ENCODE results near the gene ADAMTSL4. TPM values are rescaled to one million over a fixed set of nuclear protein-coding genes. Genes with fewer than 3 reads are reported as not detected.

Gene ADAMTSL4
- total and polyA plus RNA-seq, 12 donors: 1.7 to 34.4 (median 9.2) TPM

GRCh38 chr1:150546294-150546937, 2.8 kb upstream of the ADAMTSL4 start:
- Histone ChIP-seq H3K27me3 (no peaks in the 10 kb centered on the region), H3K9me3 (replicated peaks in 1 of 3) (no peaks in the 10 kb centered on the region), H3K27ac (no peak overlapping the region), H3K4me1 (replicated peaks in 1 of 2) (peaks cover 11 to 22% of the 10 kb centered on the region in 2 donors), H3K36me3 (replicated peaks in 1 of 2) (no peaks in the 10 kb centered on the region), H3K4me3 (no peak overlapping the region)
- TF ChIP-seq CTCF (IDR thresholded peaks at IDR 0.05): no peak
- TF ChIP-seq POLR2A (IDR thresholded peaks at IDR 0.05): no peak
- WGBS, 4 donors: 75 to 82% (median 80%) methylated on average over 15 to 16 of the region's 16 CpGs
- DNase-seq: no peak
- intact Hi-C loops (cut with DNase I): no loop called here

- intact Hi-C loops (cut with DNase I): no loop called here
- no peaks in the 10 kb centered on the region for H3K27me3 ChIP-seq
- no peaks in the 10 kb centered on the region for H3K36me3 ChIP-seq (replicated peaks in 1 of 2)
- 41 to 52% (median 50%) methylated on average over 4 of the region's 4 CpGs for WGBS, 4 donors
- H3K4me1 ChIP-seq (replicated peaks in 1 of 2): peaks cover 26 to 39% of the 10 kb centered on the region in 2 donors
- H3K9me3 ChIP-seq (replicated peaks in 1 of 3): no peaks in the 10 kb centered on the region
- DNase-seq: no peak
- H3K27ac ChIP-seq: peak overlapping the region in 3 of 5 donors; percentile 78 to 92 (median 89)
- no peak for TF ChIP-seq POLR2A (IDR thresholded peaks at IDR 0.05)
- H3K4me3 ChIP-seq: peak overlapping the region in 2 of 4 donors; percentile 37 to 54
These were observed 930 bp upstream of the ADAMTSL4 start for GRCh38 chr1:150548324-150548631.

GRCh38 chr1:150549496-150550221, 451 bp downstream of the ADAMTSL4 start:
- 21 to 54% (median 24%) methylated on average over 4 to 43 of the region's 43 CpGs for WGBS, 4 donors
- Histone ChIP-seq H3K4me1 (replicated peaks in 1 of 2) (peaks cover 26 to 40% of the 10 kb centered on the region in 2 donors), H3K9me3 (replicated peaks in 1 of 3) (no peaks in the 10 kb centered on the region), H3K27ac (peak overlapping the region in 3 of 5 donors; percentile 78 to 92 (median 89)), H3K36me3 (replicated peaks in 1 of 2) (no peaks in the 10 kb centered on the region), H3K27me3 (no peaks in the 10 kb centered on the region), H3K4me3 (peak overlapping the region in 2 of 4 donors; percentile 37 to 54)
- no peak for TF ChIP-seq CTCF (IDR thresholded peaks at IDR 0.05)
- TF ChIP-seq POLR2A (IDR thresholded peaks at IDR 0.05): no peak
- intact Hi-C loops (cut with DNase I): loop anchor here in 1 of 2 donors (10.0 kb wide), 1 partner anchor 265 kb away; no protein-coding TSS in a partner anchor
- peak in 4 of 7 donors; percentile 48 to 62 (median 54) for DNase-seq

- H3K36me3 ChIP-seq (replicated peaks in 1 of 2): no peaks in the 10 kb centered on the region
- peak overlapping the region in 1 of 4 donors; percentile 54 for H3K4me3 ChIP-seq
- WGBS, 4 donors: 68 to 82% (median 74%) methylated on average over 16 to 22 of the region's 22 CpGs
- H3K9me3 ChIP-seq (replicated peaks in 1 of 3): no peaks in the 10 kb centered on the region
- DNase-seq: no peak
- no peaks in the 10 kb centered on the region for H3K27me3 ChIP-seq
- H3K27ac ChIP-seq: peak overlapping the region in 3 of 5 donors; percentile 9 to 92 (median 74)
- TF ChIP-seq POLR2A (IDR thresholded peaks at IDR 0.05) (no peak), CTCF (IDR thresholded peaks at IDR 0.05) (no peak)
- peaks cover 26 to 40% of the 10 kb centered on the region in 2 donors for H3K4me1 ChIP-seq (replicated peaks in 1 of 2)
- intact Hi-C loops (cut with DNase I): loop anchor here in 1 of 2 donors (10.0 kb wide), 1 partner anchor 264 kb away; no protein-coding TSS in a partner anchor
These were observed 1.2 kb downstream of the ADAMTSL4 start for GRCh38 chr1:150550222-150551050.
